Activated gamma-delta T cell (primary cell): ENCODE results near the gene GNG13.
"Not testable (repeated sequence)": the region's sequence is repeated elsewhere in the genome, so short reads cannot be mapped to it uniquely, and the experiment has no call there.

Source experiments
- DNase-seq: peaks from one replicate; lab custom pipeline; 2025; lab: John Stamatoyannopoulos, UW

GNG13 gene

GRCh38 chr16:761625-762513 lies 38.7 kb downstream of the GNG13 start:
- no peak for DNase-seq

- no peak for DNase-seq
Observed at GRCh38 chr16:760545-761343, 39.8 kb downstream of the GNG13 start, which contains the start of gene MSLN. Gene MSLN (plus strand): TSS chr16:760734. CDS start chr16:762681, 1,947 bp downstream.

GRCh38 chr16:760065-760464 lies 40.5 kb downstream of the GNG13 start:
- DNase-seq = no peak

GRCh38 chr16:759110-759910 lies 41.2 kb downstream of the GNG13 start:
- DNase-seq = no peak

- no peak for DNase-seq
Observed at GRCh38 chr16:756428-756827, 44.1 kb downstream of the GNG13 start.

GRCh38 chr16:754656-755055 lies 45.9 kb downstream of the GNG13 start:
- no peak for DNase-seq

- DNase-seq = not testable (repeated sequence)
Observed at GRCh38 chr16:754121-754607, 46.4 kb downstream of the GNG13 start.

GRCh38 chr16:752007-752312 lies 48.6 kb downstream of the GNG13 start:
- no peak for DNase-seq

- no peak for DNase-seq
Observed at GRCh38 chr16:751152-752006, 49.2 kb downstream of the GNG13 start.

GRCh38 chr16:750485-750884 lies 50.0 kb downstream of the GNG13 start:
- DNase-seq = no peak

GRCh38 chr16:749010-749409 lies 51.5 kb downstream of the GNG13 start:
- DNase-seq = no peak
